Adipose tissue (tissue), 3 donors: ENCODE measurements around the gene PRDM7. TPM values are rescaled to one million over a fixed set of nuclear protein-coding genes. Genes with fewer than 3 reads are reported as not detected.

Experiments
- polyA plus RNA-seq, 3 donors: library from polyadenylated mRNA; stranded (reverse); fragments of 200-250 nt; gene quantifications; one replicate each; pipeline ENCODE4 v1.2.3, GENCODE V29; 2013
- donor health status: healthy with polysubstance abuse.
- donor health status: Bipolar disorder and iron deficiency.
- donor health status: healthy.

Gene PRDM7
- polyA plus RNA-seq, 3 donors: not detected

Other genes with a start within 250 kb of the PRDM7 start
- 1 to 10 TPM; 1.5 to 3.4 (median 2.2) TPM for gene SPIRE2, start 248.9 kb downstream of the PRDM7 start, polyA plus RNA-seq
- 100 to 1,000 TPM in 1 of 3 donors, 10 to 100 TPM in 2; 88.9 to 122 (median 99.0) TPM for gene TCF25, start 203.7 kb downstream of the PRDM7 start, polyA plus RNA-seq
- 1 to 10 TPM; 2.3 to 2.7 (median 2.5) TPM for gene MC1R, start 158.5 kb downstream of the PRDM7 start, polyA plus RNA-seq
- 1 to 10 TPM; 2.6 to 7.6 (median 5.1) TPM for gene TUBB3, start 154.0 kb downstream of the PRDM7 start, polyA plus RNA-seq
- 10 to 100 TPM; 36.6 to 60.7 (median 49.0) TPM for gene DEF8, start 128.6 kb downstream of the PRDM7 start, polyA plus RNA-seq
- 10 to 100 TPM in 1 of 3 donors, under 1 TPM in 2; 0.56 to 10.5 (median 0.82) TPM for gene DBNDD1, start 57.9 kb downstream of the PRDM7 start, polyA plus RNA-seq